GM10266 (cell line): ENCODE data around the gene SMIM14.
"Not testable (repeated sequence)": the region's sequence is repeated elsewhere in the genome, so short reads cannot be mapped to it uniquely, and the experiment has no call there.

Source experiments
- DNase-seq: peaks from one replicate; pipeline ENCODE4 v3.0.0; 2012; ENCODE audit errors: extremely low spot score
- CTCF ChIP-seq: IDR thresholded peaks from 2 replicates; pipeline ENCODE4 v1.5.1; 2012; ENCODE audit warnings: mild to moderate bottlenecking, low read depth; ENCODE audit not compliant: control insufficient read depth, insufficient read depth; ENCODE audit errors: missing control alignments

Gene SMIM14

GRCh38 chr4:39518484-39518883, 120.2 kb downstream of the SMIM14 start:
- TF ChIP-seq CTCF = no peak
- DNase-seq = no peak

- TF ChIP-seq CTCF = no peak
- DNase-seq = no peak
Measured at GRCh38 chr4:39516407-39516966, 122.2 kb downstream of the SMIM14 start.

DNA sequence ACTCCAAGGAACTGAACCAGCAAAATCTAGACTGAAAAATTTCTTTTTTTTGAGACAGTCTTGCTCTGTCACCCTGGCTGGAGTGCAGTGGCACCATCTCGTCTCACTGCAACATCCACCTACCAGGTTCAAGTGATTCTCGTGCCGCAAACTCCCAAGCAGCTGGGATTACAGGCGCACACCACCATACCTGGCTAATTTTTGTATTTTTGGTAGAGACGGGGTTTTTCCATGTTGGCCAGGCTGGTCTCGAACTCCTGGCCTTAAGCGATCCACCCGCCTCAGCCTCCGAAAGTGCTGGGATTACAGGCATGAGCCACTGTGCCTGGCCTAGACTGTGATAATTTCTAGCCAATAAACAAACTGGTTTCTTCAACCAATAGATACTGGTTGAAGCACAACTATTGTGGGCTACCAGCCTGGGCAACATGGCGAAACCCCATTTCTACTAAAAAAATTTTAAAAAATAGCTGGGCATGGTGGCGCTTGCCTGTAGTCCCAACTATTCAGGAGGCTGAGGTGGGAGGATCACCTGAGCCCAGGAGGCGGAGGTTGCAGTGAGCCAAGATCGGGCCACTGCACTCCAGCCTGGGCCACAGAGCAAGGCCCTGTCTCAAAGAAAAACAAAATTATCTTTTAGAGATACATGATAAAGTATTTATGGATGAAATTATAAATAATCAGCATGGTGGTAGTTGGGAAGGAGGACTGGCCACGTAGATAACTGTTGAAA, 122.8 kb downstream of the SMIM14 start:
- DNase-seq = not testable (repeated sequence)

DNA sequence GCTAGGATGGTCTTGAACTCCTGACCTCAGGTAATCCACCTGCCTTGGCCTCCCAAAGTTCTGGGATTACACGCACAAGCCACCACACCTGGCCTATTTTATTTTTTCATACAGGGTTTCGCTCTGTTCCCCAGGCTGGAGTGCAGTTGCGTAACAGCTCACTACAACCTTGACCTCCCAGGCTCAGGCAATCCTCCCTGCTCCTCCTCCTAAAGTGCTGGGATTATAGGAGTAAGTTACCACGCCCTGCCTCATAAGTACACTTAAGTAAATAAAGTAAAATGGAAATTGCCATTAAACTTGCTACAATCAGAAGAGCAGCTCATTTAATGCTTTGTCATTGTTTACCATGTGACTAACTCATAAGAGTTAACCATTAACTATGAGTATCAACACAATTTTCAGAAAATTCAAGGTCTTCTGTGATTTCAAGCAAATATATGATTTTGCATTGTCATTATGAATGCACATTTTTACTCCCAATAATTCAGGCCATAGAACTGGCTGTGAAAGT, 123.7 kb downstream of the SMIM14 start:
- DNase-seq = no peak
- TF ChIP-seq CTCF = no peak

- DNase-seq = not testable (repeated sequence)
Measured at GRCh38 chr4:39514266-39514665, 124.4 kb downstream of the SMIM14 start.

DNA sequence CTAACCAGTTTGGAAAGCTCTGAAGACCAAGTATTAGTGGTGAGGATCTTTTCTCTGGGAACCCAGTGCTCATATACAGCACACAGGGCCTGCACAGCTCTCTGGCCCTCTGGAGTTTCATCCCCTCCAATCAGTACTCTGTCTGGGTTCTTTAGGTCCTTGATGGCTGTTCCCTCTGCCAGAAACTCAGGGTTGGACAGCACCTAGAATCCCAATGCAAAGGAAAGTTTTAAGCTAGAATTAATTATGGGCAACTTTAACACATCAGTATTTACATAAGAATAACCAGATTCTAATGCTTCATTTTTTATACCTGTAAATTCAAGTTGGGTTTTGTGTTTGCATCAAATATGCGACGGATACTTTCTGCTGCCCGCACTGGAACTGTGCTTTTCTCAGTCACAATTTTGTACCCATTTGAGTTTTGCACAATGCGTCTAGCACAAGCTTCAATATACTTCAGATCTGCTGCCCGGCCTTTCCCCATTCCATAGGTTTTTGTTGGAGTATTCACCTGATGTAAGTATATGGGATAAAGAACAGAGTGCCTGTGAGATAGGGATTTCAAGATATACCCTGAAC, 128.2 kb downstream of the SMIM14 start:
- DNase-seq = no peak
- TF ChIP-seq CTCF = no peak

GRCh38 chr4:39505581-39505980, 133.1 kb downstream of the SMIM14 start:
- no peak for TF ChIP-seq CTCF
- DNase-seq = no peak

- DNase-seq = no peak
- TF ChIP-seq CTCF = no peak
Measured at GRCh38 chr4:39504538-39504937, 134.1 kb downstream of the SMIM14 start.

DNA sequence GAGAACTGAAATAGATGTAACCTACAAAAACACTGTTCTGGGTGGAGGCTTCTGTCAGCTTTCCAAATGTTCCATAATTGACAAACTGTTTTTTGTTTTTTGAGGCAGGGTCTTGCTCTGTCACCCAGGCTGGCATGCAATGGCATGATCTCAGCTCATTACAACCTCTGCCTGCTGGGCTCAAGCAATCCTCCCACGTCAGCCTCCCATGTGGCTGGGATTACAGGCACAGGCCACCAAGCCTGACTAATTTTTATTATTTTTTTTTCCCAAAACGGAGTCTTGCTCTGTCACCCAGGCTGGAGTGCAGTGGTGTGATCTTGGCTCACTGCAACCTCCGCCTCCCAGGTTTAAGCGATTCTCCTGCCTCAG, 136.0 kb downstream of the SMIM14 start:
- not testable (repeated sequence) for DNase-seq
